Measurements from ENCODE around the gene BCL7B.
"Not testable (repeated sequence)": the region's sequence is repeated elsewhere in the genome, so short reads cannot be mapped to it uniquely, and the experiment has no call there.

The BCL7B gene

DNA sequence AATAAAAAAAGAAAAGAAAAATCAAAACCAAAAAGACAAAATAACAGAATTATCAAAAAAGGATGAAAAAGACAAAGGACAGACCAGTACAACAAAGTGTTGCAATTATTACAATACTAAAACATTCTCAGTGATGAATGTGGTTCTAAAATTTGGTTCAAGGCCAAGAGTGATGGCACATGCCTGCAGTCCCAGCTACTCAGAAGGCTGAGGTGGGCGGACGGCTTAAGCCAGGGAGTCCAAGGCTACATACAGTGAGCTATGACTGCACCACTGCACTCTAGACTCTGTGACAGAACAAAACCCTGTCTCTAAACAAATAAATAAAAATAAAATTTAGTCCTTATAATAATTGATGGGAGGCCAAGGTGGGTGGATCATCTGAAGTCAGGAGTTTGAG, 49.9 kb downstream of the BCL7B start:
- peak; percentile 8 for DNase-seq (ENCODE audit: low read depth)
- no peak overlapping the region for H3K4me3 ChIP-seq (ENCODE audit: low read length)
- TF ChIP-seq, protein P1, sequence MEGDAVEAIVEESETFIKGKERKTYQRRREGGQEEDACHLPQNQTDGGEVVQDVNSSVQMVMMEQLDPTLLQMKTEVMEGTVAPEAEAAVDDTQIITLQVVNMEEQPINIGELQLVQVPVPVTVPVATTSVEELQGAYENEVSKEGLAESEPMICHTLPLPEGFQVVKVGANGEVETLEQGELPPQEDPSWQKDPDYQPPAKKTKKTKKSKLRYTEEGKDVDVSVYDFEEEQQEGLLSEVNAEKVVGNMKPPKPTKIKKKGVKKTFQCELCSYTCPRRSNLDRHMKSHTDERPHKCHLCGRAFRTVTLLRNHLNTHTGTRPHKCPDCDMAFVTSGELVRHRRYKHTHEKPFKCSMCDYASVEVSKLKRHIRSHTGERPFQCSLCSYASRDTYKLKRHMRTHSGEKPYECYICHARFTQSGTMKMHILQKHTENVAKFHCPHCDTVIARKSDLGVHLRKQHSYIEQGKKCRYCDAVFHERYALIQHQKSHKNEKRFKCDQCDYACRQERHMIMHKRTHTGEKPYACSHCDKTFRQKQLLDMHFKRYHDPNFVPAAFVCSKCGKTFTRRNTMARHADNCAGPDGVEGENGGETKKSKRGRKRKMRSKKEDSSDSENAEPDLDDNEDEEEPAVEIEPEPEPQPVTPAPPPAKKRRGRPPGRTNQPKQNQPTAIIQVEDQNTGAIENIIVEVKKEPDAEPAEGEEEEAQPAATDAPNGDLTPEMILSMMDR (conservative IDR thresholded peaks at IDR 0.05; ENCODE audit: low read length) = no peak

DNA sequence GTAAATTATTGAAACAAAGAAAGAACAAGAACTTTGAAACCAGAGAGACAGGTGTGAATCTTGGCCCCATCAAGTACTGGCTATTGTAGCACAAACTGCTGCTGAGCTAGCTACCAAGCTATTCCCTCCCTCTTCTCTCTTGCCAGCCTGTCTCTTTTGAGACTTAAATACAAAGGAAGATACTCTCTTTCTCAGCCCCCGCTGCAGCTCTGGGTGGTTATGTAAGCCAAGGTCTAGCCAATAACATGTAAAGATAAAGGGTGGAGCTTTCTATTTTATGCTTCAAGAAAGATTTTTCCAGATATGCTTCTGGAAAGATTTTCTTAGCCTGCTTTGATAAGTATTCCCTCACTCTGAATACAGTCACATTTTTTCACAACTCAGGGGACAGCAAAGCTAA, 52.6 kb downstream of the BCL7B start:
- DNase-seq (ENCODE audit: low read depth) = no peak
- H3K4me3 ChIP-seq (ENCODE audit: low read length) = no peak overlapping the region
- TF ChIP-seq, protein P1 (conservative IDR thresholded peaks at IDR 0.05; ENCODE audit: low read length) = no peak

DNA sequence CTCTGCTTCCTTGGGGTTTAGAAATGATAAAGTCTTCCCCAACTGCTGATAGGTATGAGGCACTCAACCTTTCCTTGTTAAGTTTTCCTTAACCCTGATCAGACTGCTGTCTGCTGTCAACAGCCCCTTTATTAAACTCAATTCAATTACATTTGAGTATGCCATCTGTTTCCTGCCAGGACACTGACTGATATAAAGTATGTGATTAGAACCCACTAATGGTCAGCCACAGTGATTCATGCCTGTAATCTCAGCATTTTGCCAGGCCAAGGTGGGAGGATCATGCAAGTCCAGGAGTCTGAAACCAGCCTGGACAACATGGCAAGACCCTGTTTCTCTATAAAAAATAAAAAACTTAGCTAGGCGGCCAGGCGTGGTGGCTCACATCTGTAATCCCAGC, 53.5 kb downstream of the BCL7B start:
- no peak overlapping the region for H3K4me3 ChIP-seq (ENCODE audit: low read length)
- TF ChIP-seq, protein P1 (conservative IDR thresholded peaks at IDR 0.05; ENCODE audit: low read length) = no peak
- DNase-seq (ENCODE audit: low read depth) = no peak

DNA sequence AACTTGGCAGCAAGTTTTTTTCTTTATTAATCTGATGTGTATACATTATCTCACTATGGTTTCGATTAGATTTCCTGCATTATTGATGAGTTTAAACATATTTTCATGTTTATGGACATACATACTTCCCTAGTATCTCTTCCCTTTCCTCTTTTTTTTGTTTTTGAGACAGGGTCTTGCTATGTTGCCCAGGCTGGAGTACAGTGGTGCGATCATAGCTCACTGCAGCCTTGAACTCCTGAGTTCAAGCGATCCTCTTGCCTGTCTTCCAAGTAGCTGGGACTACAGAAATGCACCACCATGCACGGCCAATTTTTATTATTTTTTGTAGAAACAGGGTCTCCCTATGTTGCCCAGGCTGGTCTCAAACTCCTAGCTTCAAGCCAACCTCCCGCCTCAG, 54.3 kb downstream of the BCL7B start:
- TF ChIP-seq, protein P1 (conservative IDR thresholded peaks at IDR 0.05; ENCODE audit: low read length) = no peak
- H3K4me3 ChIP-seq (ENCODE audit: low read length) = no peak overlapping the region
- no peak for DNase-seq (ENCODE audit: low read depth)

DNA sequence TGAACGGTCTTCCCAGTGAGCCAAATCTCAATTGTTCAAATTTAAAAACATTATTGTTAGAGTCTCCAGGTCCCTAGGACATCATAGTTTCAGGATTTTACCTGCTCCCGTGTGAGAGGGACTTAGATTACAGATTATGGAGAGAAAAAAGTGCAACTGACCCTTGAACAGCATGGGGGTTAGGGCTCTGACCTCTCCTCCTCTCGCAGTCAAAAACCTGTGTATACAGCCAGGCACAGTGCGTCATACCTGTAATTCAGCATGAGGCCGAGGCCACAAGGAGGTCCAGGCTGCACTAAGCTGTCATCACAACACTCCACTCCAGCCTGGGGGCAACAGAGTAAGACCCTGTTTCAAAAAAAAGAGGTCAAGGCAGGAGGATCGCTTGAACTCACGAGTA, 60.9 kb downstream of the BCL7B start:
- TF ChIP-seq, protein P1 (conservative IDR thresholded peaks at IDR 0.05; ENCODE audit: low read length) = no peak
- no peak for DNase-seq (ENCODE audit: low read depth)
- H3K4me3 ChIP-seq (ENCODE audit: low read length) = no peak overlapping the region

DNA sequence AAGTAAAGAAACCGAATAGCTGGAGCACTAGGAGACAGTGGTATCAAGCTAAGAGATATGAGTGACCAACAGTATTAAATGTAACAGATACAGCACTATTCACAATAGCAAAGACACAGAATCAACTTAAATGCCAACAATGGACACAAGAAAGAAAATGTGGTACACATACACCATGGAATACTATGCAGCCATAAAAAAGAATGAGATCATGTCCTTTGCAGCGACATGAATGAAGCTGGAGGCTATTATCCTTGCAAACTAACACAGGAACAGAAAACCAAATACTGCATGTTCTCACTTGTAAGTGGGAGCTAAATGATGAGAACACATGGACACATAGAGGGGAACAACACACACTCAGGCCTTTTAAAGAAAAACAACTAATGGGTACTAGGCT, 62.0 kb downstream of the BCL7B start:
- not testable (repeated sequence) for DNase-seq (ENCODE audit: low read depth); H3K4me3 ChIP-seq (ENCODE audit: low read length)

DNA sequence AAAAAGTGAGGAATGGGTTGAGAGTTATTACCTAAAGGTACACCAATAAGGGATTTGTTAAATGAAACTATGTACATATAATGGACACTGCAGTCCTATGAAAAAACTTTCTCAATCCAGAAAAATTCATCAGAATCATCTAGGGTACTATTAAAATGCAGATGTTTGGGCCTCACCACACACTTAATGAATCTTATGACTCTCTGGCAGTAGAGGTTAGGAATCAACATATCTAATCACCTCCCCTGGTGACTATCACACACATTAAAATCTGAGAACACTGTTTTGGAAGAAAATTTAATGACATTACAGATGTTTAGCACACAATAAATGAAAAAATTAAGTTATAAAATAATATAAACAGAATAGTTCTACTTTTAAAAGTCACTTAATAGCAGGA, 67.5 kb downstream of the BCL7B start:
- no peak for DNase-seq (ENCODE audit: low read depth)
- H3K4me3 ChIP-seq (ENCODE audit: low read length) = no peak overlapping the region
- TF ChIP-seq, protein P1 (conservative IDR thresholded peaks at IDR 0.05; ENCODE audit: low read length) = no peak

DNA sequence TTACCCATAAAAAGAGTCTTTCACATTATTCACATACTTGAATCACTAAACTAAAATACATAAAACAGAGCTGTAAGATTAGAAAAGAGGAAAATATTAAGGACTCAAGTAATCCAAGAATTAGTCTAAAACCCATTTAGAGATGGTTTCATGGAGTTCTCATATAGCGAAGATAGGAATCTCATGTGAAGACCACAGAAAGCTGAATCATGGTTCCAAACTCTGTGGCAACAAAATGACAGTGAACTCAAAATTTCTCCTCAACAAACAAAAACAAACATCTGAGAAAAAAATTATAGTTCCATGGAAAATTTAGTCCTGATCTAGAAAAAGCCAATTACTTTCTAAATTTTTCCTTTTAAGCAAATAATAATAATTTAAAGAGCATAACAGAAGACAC, 70.0 kb downstream of the BCL7B start:
- TF ChIP-seq, protein P1 (conservative IDR thresholded peaks at IDR 0.05; ENCODE audit: low read length) = no peak
- DNase-seq (ENCODE audit: low read depth) = no peak
- no peak overlapping the region for H3K4me3 ChIP-seq (ENCODE audit: low read length)

Measured in AG10803 (cell line).